NCI-H1930 (cell line): Measurements from ENCODE around the gene MCRS1.

Source experiments
- DNase-seq, 2 experiments: peaks; one replicate each; lab custom pipeline; 2025; lab: John Stamatoyannopoulos, UW

The MCRS1 gene

DNA sequence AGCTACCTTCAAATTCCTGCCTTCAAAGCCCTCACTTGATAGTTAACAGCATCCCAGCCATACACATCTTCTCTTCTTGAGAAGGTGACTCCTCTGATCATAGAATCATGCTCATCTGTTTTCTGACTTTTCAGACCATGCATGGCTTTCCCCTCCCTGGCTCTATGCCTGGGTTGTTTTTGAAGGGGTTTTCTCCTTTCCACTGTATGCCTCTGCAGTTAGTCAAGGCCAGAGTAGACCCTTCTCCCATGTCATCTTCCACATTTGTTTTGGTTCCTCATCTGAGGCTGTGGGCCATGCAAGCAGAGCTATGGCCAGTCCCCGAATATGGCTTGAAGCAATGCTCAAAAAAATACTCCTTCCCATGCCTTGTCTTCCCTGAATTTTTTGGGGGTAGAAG lies 14.3 kb upstream of the MCRS1 start:
- no peak for DNase-seq

DNA sequence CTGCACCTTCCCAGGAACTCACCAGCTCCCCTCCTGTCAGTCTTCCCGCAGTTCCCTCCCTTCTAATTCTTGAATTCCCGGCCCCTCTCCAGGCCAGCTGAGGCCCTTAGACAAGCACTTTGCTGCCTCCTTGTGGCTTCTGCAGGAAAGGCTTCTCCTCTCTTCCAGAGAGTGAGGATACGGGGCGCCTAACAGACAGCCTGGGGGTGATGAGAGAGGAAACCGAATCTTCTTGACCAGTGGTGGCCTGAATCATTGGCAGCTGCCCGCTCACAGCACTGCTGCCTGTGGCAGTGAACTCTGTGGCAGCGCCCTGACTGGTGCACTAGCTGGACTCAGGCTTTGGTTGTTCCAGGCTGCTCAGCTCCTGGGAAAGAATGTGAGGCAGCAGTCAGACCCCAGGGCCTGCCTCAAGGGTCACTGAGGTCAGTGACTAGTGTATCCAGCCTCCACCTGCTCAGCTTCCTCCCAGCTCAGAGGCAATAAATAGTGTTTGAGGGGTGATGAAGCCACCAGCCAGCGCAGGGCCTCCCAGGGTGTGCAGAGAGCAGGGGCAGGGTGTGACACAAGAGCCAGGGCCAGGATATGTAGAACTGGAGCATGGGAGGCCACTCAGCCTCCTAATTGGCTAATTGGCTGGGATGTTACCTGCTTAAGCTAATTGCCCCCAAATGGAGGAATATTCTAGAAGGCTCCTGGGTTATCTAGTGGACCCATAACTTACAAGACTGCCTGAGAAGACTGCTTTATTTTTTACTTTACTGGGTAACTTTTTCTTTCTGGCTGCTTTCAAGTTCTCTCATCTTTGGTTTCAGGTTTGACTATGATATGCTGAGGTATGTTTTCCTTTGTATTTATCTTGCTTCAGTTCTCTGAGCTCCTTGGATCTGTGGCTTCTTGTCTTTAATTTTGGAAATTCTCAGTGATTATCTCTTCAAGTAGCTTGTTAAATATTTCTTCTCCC lies 12.9 kb upstream of the MCRS1 start:
- DNase-seq = peak; percentile 35 to 73

DNA sequence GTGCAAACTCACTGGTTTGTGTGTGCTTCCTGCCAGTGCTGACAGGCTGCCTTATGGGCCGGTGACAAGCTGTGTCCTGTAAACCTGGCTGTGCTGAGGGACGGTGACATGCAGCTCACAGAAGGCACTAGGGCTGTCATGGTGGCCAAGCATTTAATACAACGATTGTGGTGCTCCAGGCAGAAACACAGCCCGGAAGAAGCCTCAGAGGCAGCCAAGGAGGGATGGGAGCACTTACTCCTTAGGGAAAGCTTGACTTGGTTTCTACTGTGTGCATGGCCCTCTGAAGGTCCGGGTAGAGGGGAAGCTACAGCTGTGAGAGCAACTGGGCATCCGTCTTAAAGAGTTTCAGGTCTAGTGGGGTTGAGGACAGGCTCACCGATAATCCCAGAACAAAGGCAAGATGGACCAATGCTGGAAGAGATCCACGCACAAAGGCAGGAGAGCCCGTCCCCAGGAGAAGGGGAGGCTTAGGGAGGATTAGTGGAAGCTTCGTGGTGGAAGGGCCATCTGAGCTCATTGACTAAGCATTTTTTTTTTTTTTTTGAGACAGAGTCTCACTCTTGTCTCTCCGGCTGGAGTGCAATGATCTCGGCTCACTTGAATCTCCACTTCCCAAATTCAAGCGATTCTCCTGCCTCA lies 10.7 kb upstream of the MCRS1 start:
- no peak for DNase-seq

DNA sequence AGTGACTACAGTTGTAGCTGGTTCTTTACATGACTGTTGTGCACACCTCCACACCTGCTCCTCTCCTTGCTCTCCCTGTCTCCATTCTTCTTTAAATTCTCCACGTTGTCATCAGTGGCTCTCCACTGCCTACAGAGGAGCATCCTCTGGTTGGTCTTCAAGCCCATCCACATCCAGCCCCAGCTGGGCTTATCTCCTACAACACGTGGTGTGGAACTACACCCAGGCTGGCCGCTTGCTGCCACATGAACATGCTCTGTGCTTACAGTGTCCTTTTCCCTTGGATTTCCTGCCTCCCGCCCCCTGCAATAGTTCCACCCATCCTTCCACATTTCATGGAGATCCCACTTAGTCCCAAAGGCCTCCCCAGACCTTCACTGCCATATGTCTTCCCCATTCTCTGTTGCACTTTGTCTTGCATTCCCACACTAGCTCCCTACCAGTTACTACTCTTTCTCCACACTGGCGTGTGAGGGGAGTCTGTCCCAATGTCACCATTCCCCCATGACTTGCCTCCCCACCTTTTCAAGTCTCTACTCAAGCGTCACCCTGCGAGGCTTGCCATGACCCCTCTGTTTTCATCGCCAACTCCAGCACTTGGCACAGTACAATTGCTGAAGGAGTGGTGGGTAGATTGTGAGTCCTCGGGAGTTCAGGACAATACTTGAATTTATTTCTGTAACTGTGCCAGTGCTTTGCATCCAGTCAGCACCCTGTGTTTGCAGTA lies 9.8 kb upstream of the MCRS1 start:
- DNase-seq = no peak

DNA sequence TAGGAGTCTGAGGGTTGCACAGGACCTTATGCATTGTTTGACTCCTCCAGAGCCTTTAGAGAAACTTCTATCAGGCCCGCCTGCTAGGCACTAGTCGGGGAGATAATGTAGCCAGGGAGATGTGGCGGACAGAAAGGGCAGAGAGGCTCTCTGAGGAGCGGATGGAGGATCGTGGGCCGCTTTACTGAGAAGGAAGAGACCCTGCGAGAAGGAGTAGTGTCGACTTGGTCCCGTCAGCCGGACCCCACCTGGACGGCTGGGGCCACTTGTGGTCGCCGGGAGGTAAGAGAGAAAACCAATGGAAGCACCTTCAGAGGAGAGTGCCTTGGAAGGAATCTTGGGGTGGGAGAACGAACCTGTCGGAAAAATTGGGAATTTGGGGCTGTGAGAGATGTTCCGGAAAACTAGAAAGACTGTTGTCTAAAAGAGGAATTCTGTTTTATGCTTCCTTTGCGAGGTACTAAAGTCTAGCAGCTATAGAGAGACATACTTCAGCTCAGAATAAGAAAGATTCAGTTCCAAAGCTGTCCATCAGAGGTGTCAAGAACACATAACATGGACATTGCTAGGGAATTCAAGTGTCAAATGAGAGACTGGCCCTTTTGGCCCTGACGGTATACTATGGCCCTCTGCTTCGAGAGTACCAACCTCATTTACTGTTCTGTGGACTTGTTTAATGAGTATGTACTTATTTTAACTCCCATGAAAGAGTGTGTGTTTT lies 660 bp upstream of the MCRS1 start:
- no peak for DNase-seq

DNA sequence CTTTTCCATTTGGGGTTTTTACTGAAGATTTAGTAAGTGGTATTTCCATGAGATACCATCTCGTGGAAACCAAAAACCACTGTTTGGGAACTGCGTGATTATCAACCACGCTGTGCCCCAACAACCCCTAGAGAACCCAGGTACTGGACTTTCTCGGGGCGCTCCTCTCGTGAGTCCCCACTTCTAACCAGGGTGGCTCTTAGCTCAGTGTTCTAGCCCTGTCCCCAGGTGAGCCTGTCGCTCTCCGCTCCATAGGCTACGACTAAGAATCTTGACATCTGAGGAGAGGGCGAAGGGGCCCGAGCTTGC lies 686 bp downstream of the MCRS1 start:
- DNase-seq = no peak

DNA sequence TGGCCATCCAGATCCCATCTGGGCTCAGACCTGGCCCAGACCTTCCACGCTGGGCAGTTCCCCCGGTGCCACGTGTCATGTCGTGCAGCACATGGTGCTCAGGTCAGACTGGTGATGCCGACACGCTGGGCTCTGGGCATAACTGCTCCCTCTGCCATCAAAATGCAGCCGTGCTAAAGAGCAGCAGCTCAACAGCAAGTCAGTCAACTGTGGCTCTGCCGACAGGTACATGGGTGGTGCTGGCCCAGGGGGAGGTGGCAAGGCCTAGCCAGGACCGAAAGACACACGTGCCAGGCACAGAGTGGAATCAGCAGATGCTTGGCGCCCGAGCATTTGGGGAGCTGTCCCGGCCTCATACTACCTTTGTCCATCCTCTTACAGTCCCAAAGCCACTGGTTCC lies 1.6 kb downstream of the MCRS1 start:
- no peak for DNase-seq

DNA sequence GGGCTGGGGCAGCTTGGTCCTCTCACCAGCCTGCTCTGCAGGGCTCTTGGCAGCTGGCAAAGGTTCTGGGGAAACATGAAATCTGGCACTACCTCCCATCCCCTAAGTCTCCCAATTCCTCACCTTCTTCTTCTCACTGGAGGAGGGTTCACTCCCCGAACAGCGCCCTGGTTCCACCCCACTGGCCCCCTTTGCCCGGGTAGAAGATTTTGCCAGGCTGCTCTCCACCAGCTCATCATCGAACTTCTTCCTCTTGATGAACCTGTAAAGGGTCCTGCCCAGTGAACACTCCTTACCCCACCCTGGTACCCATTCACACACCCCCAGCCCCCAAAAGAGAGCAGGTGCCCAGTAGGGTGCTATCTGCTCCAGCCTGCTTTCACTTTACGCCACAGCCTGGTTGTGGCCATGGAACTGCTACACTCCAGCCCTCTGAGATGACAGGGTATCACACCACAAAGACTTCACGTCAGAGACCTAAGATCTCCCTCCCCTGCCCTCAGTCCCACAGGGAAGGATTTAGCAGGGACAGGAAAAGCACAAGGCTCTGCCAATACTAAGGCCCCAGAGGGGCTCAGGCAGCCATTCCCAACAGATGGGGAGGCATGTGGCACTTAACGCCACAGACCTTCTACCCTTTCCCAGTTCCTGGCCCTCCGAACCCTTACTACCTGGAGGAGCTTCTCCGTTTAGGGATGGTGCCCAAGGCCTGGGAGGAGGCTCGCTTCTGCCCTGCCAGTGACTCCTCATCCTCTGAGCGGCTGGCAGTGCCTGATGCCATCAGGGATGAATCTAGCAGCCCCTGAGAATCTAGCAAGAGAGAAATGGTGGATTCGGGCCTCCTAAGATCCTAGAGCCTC lies 2.3 kb downstream of the MCRS1 start:
- DNase-seq = no peak

DNA sequence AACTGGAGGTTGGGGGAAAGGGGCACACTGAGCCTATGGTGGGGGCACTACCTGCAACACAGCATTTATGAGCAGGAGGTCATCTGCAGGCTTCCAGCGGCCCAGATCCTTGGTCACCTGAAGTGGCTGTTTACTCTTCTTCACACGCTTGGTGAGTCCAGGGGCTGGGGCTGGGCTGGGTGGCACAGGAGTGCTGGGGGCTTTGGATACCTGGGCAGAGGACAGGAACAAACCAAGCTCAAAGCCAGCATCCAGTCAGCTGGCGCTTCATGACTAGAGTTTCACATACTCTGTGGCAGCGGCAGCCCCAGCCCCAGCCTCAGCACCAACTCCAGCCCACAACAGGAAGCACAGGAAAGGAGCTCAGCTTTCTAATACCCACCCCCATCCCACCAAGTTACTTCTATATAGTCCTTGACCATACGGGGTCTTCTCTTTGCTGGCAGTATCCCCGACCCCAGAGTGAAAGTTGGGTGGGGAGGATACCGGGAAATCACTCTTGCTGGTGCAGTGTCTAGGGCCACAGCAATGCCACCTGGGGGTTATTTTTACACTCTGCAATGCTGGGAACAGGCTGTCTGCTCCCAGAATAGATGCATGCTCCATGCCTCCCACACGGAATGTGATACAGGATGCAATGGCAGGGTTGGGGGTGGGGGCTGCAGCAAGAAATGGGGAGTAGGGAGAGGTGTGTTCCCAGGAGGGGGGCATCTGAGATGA lies 3.1 kb downstream of the MCRS1 start:
- no peak for DNase-seq

DNA sequence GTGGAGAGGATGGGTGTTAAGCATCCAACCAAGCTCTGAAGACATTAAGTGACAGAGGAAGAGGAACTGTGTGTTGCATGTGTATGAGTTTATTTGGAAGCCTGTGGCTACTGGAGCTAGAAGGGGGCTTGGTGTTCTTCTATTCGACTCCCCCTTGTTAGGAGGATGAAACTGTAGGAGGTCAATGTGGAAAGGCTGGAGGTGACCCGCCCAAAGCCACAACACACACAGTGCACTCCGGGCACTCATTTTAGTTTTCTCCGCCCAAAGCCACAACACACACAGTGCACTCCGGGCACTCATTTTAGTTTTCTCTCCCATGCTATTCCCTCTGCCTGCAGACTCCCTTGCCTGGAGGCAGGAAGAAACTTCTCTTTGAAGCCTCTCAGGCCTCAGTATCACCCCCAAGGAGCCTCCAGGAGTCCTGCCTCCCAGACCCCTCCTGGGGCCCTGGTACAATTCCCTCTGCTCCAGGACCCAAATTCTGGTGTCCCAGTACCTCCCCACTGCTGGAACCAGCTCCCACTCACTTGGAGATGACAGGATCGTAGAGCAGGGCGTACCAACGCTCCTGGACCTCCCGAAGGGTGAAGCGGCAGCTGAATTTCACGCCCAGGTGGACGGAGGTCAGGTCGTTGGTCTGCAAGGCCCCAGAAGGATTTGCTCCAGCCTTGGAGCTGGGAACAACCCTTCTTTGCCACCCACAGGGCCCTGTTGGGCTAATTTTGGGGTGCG lies 3.8 kb downstream of the MCRS1 start:
- no peak for DNase-seq

DNA sequence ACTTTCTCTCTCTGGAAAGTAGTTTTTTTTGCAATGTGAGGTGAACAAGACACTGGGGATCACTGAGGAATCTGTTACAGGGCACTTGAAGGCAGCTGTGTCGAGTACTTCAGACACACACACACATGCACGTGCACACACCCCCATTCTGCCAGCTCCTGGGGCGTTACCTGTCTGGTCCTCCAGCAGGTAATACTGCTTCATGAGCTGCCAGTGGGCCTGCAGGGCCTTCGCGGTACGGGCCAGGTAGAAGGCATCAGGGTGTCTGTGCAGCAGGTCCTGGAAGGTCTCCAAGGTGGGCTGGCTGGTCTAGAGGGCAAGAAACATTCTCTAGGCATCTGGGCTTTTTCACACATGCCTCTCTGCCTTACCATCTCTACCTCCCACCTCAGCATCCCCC lies 5.1 kb downstream of the MCRS1 start:
- no peak for DNase-seq

DNA sequence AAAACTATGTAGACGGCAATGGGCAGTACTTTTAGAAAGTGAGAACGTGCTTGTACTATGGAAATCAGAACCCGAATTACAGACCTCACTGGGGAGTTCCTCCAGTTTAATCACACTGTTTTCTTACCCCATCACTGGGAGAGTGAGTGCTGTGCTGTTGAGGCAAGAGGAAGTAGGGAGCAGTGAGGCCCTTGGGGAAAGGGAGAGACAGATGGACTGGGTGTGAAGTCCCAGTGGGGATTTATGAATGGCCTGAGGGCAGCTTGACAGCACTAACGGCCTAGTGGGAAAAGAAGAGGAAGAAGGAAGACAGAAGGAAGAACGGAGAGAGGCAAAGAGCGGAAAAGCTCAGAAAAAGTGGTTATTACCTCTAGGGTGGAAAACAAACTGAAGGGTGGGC lies 5.7 kb downstream of the MCRS1 start:
- DNase-seq = no peak

DNA sequence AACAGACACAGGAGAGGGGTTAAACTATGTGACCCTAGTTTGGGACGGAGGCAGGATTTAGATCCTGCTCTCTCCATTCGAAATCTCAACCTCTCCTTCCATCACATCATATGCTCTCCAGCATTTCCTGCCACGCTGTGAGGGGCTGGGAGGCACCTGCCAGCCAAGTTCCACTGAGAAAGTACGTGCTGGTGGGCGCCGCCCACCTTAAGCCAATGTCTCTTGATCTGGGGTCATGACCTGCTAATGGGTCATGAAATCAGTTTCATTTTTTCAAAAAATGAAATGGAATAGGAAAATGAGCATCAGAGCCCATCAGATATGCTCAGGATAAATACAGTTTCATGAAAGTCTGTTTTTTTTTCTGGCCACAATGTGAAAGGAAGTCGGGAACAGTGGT lies 7.2 kb downstream of the MCRS1 start:
- DNase-seq = no peak

DNA sequence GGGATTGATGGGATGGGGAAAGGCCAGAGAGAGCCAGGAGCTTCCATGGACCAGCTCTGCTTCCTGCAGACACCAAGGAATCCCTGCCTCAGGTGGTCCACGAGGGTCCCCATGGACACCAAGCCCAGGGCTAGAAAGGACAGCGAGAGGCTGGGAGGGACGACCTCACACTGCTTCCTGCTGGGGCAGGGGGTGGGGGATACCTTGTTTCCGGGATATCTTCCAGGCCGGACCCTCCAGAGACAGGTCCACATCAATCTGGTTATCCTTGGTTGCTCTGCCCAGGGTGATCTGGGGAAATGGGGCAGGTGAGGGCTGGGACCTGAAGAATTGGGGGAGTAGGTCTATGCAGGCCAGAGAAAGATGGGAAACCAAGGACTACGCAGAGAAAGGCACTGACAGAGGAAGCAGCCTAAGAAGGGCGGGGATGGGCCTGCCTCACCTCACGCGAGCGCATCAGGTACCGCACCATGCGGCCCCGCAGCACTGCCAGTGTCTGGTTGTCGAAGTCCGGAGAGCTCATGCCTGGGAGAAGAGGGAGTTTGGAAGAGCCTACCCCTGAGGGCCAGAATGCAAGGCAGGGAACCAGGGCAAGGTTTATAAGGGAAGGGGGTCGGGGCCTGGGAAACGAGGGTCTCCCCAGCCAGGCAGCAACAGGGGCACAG lies 8.8 kb downstream of the MCRS1 start:
- no peak for DNase-seq

DNA sequence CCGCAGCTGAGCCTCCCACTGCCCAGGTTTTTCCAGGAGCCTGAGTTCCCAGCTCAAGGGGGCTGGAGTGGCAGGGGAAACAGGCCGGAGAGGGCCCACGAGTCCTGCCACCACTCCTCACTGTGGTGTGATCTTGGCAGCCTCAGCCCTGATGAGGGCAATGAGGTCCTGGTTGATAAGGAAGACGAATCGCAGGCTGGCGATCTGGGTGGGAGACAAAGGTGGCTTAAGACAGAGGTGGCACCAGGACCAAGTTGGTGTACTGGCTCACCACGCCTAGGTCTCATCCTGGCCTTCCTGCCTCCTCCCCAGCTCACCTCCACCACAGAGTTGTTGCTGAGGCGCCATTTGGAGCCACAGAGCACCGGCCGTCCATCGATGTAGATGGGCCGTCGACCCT lies 9.4 kb downstream of the MCRS1 start:
- no peak for DNase-seq

DNA sequence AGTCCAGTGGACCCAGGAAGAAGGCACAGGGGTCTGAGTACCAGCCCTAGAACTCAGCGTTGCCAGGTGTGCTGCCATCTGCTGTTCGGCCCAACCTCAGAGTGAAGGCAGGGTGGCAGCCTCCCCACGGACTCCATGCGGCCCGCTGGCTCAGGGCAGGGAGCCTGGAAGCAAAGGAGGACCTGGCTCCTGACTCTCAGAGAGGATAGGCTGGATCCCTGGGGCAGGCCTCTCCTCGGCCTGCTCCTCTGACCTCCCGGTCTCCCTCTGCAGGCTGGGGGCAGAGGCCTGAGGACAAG lies 10.1 kb downstream of the MCRS1 start:
- no peak for DNase-seq

DNA sequence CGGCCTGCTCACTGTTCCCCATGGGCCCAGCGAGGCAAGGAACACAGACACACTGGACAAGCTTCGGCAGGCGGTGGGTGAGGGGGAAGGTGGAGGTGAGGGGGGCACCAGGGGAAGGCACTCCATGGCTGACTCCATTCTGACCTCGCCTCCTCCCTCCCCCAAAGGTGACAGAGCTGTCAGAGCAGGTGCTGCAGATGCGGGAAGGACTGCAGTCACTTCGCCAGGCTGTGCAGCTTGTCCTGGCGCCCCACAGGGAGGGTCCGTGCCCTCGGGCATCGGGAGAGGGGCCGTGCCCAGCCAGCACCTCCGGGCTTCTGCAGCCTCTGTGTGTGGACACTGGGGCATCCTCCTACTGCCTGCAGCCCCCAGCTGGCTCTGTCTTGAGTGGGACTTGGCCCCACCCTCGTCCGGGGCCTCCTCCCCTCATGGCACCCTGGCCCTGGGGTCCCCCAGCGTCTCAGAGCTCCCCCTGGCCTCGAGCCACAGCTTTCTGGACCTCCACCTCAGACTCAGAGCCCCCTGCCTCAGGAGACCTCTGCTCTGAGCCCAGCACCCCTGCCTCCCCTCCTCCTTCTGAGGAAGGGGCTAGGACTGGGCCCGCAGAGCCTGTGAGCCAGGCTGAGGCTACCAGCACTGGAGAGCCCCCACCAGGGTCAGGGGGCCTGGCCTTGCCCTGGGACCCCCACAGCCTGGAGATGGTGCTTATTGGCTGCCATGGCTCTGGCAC lies 10.6 kb downstream of the MCRS1 start:
- DNase-seq = no peak

DNA sequence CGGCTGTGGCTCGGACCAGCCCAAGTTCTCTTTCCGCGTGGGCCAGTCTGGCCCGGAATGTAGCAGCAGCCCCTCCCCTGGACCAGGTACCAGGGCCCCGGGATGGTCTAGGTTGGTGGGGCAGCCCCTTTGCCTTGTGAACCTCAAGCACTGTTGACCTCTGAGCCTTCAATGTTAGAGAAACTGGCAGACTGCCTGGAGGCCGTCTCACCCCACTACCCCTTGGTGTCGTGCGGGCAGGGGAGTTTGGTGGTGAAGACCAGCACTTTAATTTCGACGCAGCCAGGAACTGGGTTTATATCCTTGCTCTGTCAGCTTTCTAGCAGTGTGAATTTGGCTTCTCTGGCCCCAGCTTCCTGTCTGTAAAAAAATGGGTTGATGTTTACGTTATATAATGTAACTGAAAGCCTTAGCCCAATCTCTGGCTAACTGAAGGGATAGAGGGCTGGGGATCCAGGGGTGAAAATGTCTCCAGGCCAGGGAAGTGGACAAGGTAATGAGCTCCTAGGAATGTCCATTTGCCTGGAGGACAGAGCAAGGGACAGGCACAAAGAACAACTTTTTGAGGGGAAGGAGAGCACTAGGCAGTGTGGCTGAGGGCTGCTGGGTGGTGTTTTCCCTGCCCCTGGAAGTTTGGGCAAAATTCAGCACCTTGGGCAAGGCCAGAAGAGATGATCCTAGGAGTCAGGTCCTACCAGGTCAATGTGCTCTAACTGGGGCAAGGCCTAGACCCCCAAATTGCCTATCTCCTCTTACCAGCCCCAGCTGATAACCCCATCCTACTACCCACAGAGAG lies 11.4 kb downstream of the MCRS1 start:
- DNase-seq = no peak
